Neural cell (in vitro differentiated cells): ENCODE measurements around the gene SERTAD2. TPM values are rescaled to one million over a fixed set of nuclear protein-coding genes. Genes with fewer than 3 reads are reported as not detected.

Experiments
- H2AFZ ChIP-seq: fragments of 200-600, 300-800 bp; sonication (generic), shearing (Covaris generic); 2 replicates; pipeline ENCODE4 v1.6.0; 2014; ENCODE audit warnings: low read depth, mild to moderate bottlenecking, antibody characterized with exemption, low read length, moderate library complexity
- H3F3A ChIP-seq: fragments of 200-600 bp; shearing (Covaris generic); 2 replicates; pipeline ENCODE4 v1.6.1; 2016; ENCODE audit warnings: mild to moderate bottlenecking, moderate library complexity, mixed read lengths, antibody characterized with exemption, low read length; ENCODE audit not compliant: insufficient read depth, poor library complexity, severe bottlenecking
- H3K27ac ChIP-seq: fragments of 200-600, 300-800 bp; sonication (generic), shearing (Covaris generic); 2 replicates; pipeline ENCODE4 v1.5.1; 2014; ENCODE audit warnings: mild to moderate bottlenecking, low read length, moderate library complexity
- H3K27me3 ChIP-seq: fragments of 300-800, 200-600 bp; sonication (generic), shearing (Covaris generic); 2 replicates; pipeline ENCODE4 v1.6.0; 2014; ENCODE audit warnings: mild to moderate bottlenecking, low read depth, low read length, moderate library complexity; ENCODE audit not compliant: insufficient read depth
- H3K36me3 ChIP-seq: fragments of 300-800, 200-600 bp; sonication (generic), shearing (Covaris generic); 2 replicates; pipeline ENCODE4 v1.5.1; 2014; ENCODE audit warnings: mild to moderate bottlenecking, antibody characterized with exemption, low read length, moderate library complexity; ENCODE audit not compliant: insufficient read depth
- H3K4me2 ChIP-seq: fragments of 300-800, 200-600 bp; sonication (generic), shearing (Covaris generic); 2 replicates; pipeline ENCODE4 v1.6.0; 2014; ENCODE audit warnings: mild to moderate bottlenecking, low read length
- H3K4me3 ChIP-seq: fragments of 300-800, 200-600 bp; sonication (generic), shearing (Covaris generic); 2 replicates; pipeline ENCODE4 v1.5.1; 2014; ENCODE audit warnings: mild to moderate bottlenecking, low read length, moderate library complexity
- H3K79me2 ChIP-seq: fragments of 200-600 bp; shearing (Covaris generic); replicated peaks from 2 replicates; pipeline ENCODE4 v1.6.0; 2014; ENCODE audit warnings: mild to moderate bottlenecking, low read length, moderate library complexity; ENCODE audit not compliant: insufficient read depth
- H3K9ac ChIP-seq: fragments of 300-800, 200-600 bp; sonication (generic), shearing (Covaris generic); 2 replicates; pipeline ENCODE4 v1.6.1; 2016; ENCODE audit warnings: mild to moderate bottlenecking, low read length, mixed read lengths
- H3K9me2 ChIP-seq: fragments of 200-600 bp; shearing (Covaris generic); 2 replicates; pipeline ENCODE4 v1.6.1; 2016; ENCODE audit warnings: mild to moderate bottlenecking, low read length, mixed read lengths; ENCODE audit not compliant: insufficient read depth
- H3K9me3 ChIP-seq: fragments of 200-600, 300-800 bp; sonication (generic), shearing (Covaris generic); 2 replicates; pipeline ENCODE4 v1.6.1; 2016; ENCODE audit warnings: mild to moderate bottlenecking, mixed run types, low read length, moderate library complexity, mixed read lengths
- H4K20me1 ChIP-seq: fragments of 200-600 bp; shearing (Covaris generic); 2 replicates; pipeline ENCODE4 v1.6.1; 2016; ENCODE audit warnings: mild to moderate bottlenecking, mixed run types; ENCODE audit not compliant: insufficient read depth
- CTCF ChIP-seq: fragments of 450-650 bp; IDR thresholded peaks from 2 replicates; pipeline ENCODE4 v1.5.1; 2014; ENCODE audit warnings: antibody characterized with exemption, mild to moderate bottlenecking, moderate library complexity; ENCODE audit not compliant: poor library complexity, severe bottlenecking
- EP300 ChIP-seq: fragments of 450-650 bp; conservative IDR thresholded peaks from 2 replicates; pipeline ENCODE4 v1.6.1; 2014; ENCODE audit warnings: antibody characterized with exemption, mild to moderate bottlenecking, moderate library complexity; ENCODE audit not compliant: poor library complexity, severe bottlenecking
- EZH2 ChIP-seq: fragments of 200-600, 300-800 bp; shearing (Covaris generic), sonication (generic); IDR thresholded peaks from 2 replicates; pipeline ENCODE4 v1.6.1; 2014; ENCODE audit warnings: antibody characterized with exemption, low read length, borderline replicate concordance, mild to moderate bottlenecking; ENCODE audit not compliant: insufficient read depth, poor library complexity, severe bottlenecking
- MXI1 ChIP-seq: fragments of 450-650 bp; conservative IDR thresholded peaks from 2 replicates; pipeline ENCODE4 v1.6.1; 2014; ENCODE audit warnings: antibody characterized with exemption, mild to moderate bottlenecking; ENCODE audit not compliant: poor library complexity, severe bottlenecking
- POLR2AphosphoS5 ChIP-seq: IDR thresholded peaks from 2 replicates; pipeline ENCODE4 v1.6.1; 2012
- RAD21 ChIP-seq: fragments of 450-650 bp; conservative IDR thresholded peaks from 2 replicates; pipeline ENCODE4 v1.6.1; 2014; ENCODE audit warnings: antibody characterized with exemption, mild to moderate bottlenecking, moderate library complexity
- REST ChIP-seq: IDR thresholded peaks from 2 replicates; pipeline ENCODE4 v1.6.1; 2012; ENCODE audit warnings: borderline replicate concordance
- SMC3 ChIP-seq: fragments of 450-650 bp; conservative IDR thresholded peaks from 2 replicates; pipeline ENCODE4 v1.6.1; 2014; ENCODE audit warnings: antibody characterized with exemption, mild to moderate bottlenecking, moderate library complexity; ENCODE audit not compliant: poor library complexity
- TAF1 ChIP-seq: IDR thresholded peaks from 2 replicates; pipeline ENCODE4 v1.6.1; 2012; ENCODE audit warnings: low read depth
- polyA plus RNA-seq: library from polyadenylated mRNA; depleted of rRNA; stranded (reverse); fragments of >200 nt; gene quantifications from 2 replicates; pipeline ENCODE4 v1.2.3, GENCODE V29; 2014

The SERTAD2 gene
- polyA plus RNA-seq, 1 donor from 2014 or later = 4.7 TPM

- TF ChIP-seq EZH2 (no peak), POLR2AphosphoS5 (no peak), REST (no peak), RAD21 (no peak), SMC3 (no peak), MXI1 (no peak), TAF1 (no peak), EP300 (no peak), CTCF (no peak)
- peaks cover 3% of the 10 kb centered on the region for H3F3A ChIP-seq
- H3K4me2 ChIP-seq = no peak overlapping the region
Observed at GRCh38 chr2:64657411-64657810, 3.7 kb upstream of the SERTAD2 start.

GRCh38 chr2:64656379-64656778 is 2.7 kb upstream of the SERTAD2 start:
- Histone ChIP-seq H2AFZ (no peak overlapping the region), H3K36me3 (no peaks in the 10 kb centered on the region), H3K4me2 (no peak overlapping the region), H3F3A (peaks cover 3% of the 10 kb centered on the region), H3K27me3 (no peaks in the 10 kb centered on the region), H3K9me2 (no peaks in the 10 kb centered on the region), H3K79me2 (peaks cover 15% of the 10 kb centered on the region), H3K4me3 (no peak overlapping the region), H3K9ac (no peak overlapping the region), H4K20me1 (no peaks in the 10 kb centered on the region), H3K9me3 (no peaks in the 10 kb centered on the region), H3K27ac (no peak overlapping the region)
- no peak for TF ChIP-seq RAD21
- TF ChIP-seq SMC3 = no peak
- no peak for TF ChIP-seq POLR2AphosphoS5
- TF ChIP-seq TAF1 = no peak
- no peak for TF ChIP-seq CTCF

More at GRCh38 chr2:64657411-64657810, 3.7 kb upstream of the SERTAD2 start:
- Histone ChIP-seq H3K79me2 (peaks cover 5% of the 10 kb centered on the region), H3K9me3 (no peaks in the 10 kb centered on the region), H3K27me3 (no peaks in the 10 kb centered on the region), H3K27ac (no peak overlapping the region), H3K9ac (no peak overlapping the region), H2AFZ (no peak overlapping the region), H3K36me3 (no peaks in the 10 kb centered on the region), H4K20me1 (no peaks in the 10 kb centered on the region), H3K9me2 (no peaks in the 10 kb centered on the region), H3K4me3 (no peak overlapping the region)
